K562 (cell line): ENCODE results near the gene LYPD6B. TPM values are rescaled to one million over a fixed set of nuclear protein-coding genes. Genes with fewer than 3 reads are reported as not detected.

ENCODE experiments used
- ATAC-seq: fragments of 200-7000 bp; cut with Tn5 transposase; 3 replicates; pipeline ENCODE4 v1.9.1; 2020; ENCODE audit warnings: moderate library complexity
- BruUV-seq: library from RNA; stranded (reverse); fragments of 400-500 nt; replicated peaks from 2 replicates; lab custom pipeline; 2021; lab: Mats Ljungman, UMichigan
- CTCF ChIA-PET: fragments of 300-600 bp; formaldehyde crosslinking; extraction: SDS; loops from one replicate; lab custom pipeline; 2021; ENCODE audit warnings: low intra/inter-chr PET ratio; lab: Yijun Ruan, JAX
- POLR2A ChIA-PET: fragments of 300-600, 350-650 bp; sonication (Branson Sonifier 250); formaldehyde crosslinking; extraction: SDS; loops from one replicate; lab custom pipeline; 2021; ENCODE audit warnings: antibody characterized with exemption, inconsistent platforms; lab: Yijun Ruan, JAX
- DNase-seq, 4 experiments: peaks; one replicate each; pipeline versions ENCODE4 v3.0.0 to v3.0.0-alpha.2; 2011 to 2018; ENCODE audit warnings: low spot score in 3 of 4, mixed read lengths in 3 of 4; ENCODE audit errors: extremely low read depth in 1 of 4
- FAIRE-seq: peaks from 2 replicates; lab custom pipeline; 2011; peaks lifted over from hg19 to GRCh38; lab: Jason Lieb, UNC
- H2AFZ ChIP-seq: 2 replicates; pipeline ENCODE4 v1.6.0; 2011; ENCODE audit warnings: low read depth, low read length, control low read depth, inconsistent platforms
- H3K27ac ChIP-seq: fragments of 200-600 bp; 3 replicates; pipeline ENCODE4 v1.8.0; 2011; ENCODE audit warnings: low read depth, mild to moderate bottlenecking, control low read depth, inconsistent platforms, low read length, moderate library complexity, mixed read lengths; ENCODE audit errors: extremely low read depth
- H3K27me3 ChIP-seq, 2 experiments: fragments of 300-600 bp in 1 of 2; 2 replicates in 1 of 2; 3 replicates in 1 of 2; pipeline versions ENCODE4 v1.6.0 to v1.8.0; 2011; ENCODE audit warnings: inconsistent platforms in 2 of 2, low read length in 2 of 2, mild to moderate bottlenecking in 1 of 2, mixed read lengths in 1 of 2, moderate library complexity in 1 of 2; ENCODE audit not compliant: control insufficient read depth in 2 of 2, insufficient read depth in 2 of 2
- H3K36me3 ChIP-seq: fragments of 300-600 bp; 3 replicates; pipeline ENCODE4 v1.8.0; 2011; ENCODE audit warnings: mild to moderate bottlenecking, low read length, inconsistent platforms; ENCODE audit not compliant: control insufficient read depth, insufficient read depth
- H3K4me1 ChIP-seq, 2 experiments: fragments of 200-600 bp in 1 of 2; replicated peaks in 1 of 2; 2 replicates in 1 of 2; 3 replicates in 1 of 2; pipeline versions ENCODE4 v1.5.1 to v1.8.0; 2011; ENCODE audit warnings: inconsistent platforms in 2 of 2, low read length in 2 of 2, mild to moderate bottlenecking in 1 of 2, mixed read lengths in 1 of 2, moderate library complexity in 1 of 2; ENCODE audit not compliant: control insufficient read depth in 2 of 2, insufficient read depth in 2 of 2
- H3K4me2 ChIP-seq: 2 replicates; pipeline ENCODE4 v1.6.1; 2011; ENCODE audit warnings: low read length, control low read depth, inconsistent platforms, mixed read lengths; ENCODE audit not compliant: insufficient read depth
- H3K4me3 ChIP-seq: fragments of 200-600 bp; sonication (generic), shearing (Covaris generic); 2 replicates; pipeline ENCODE4 v1.5.1; 2016; ENCODE audit warnings: control low read depth, inconsistent platforms
- H3K79me2 ChIP-seq: fragments of 200-600 bp; 3 replicates; pipeline ENCODE4 v1.8.0; 2011; ENCODE audit warnings: low read length, inconsistent platforms; ENCODE audit not compliant: control insufficient read depth, insufficient read depth
- H3K9ac ChIP-seq, 2 experiments: 2 replicates each; pipeline versions ENCODE4 v1.6.0 to v1.6.1; 2011; ENCODE audit warnings: low read depth in 2 of 2, low read length in 2 of 2, control low read depth in 1 of 2, inconsistent platforms in 1 of 2, mild to moderate bottlenecking in 1 of 2, mixed read lengths in 1 of 2; ENCODE audit not compliant: insufficient read depth in 1 of 2
- H3K9me1 ChIP-seq: one replicate; pipeline ENCODE4 v1.6.0; 2011; ENCODE audit warnings: inconsistent platforms, mild to moderate bottlenecking, low read length, moderate library complexity; ENCODE audit not compliant: control insufficient read depth, insufficient read depth
- H3K9me3 ChIP-seq: replicated peaks from 2 replicates; pipeline ENCODE4 v1.5.1; 2011; ENCODE audit warnings: low read depth, low read length, inconsistent platforms; ENCODE audit not compliant: control insufficient read depth, insufficient read depth
- H4K20me1 ChIP-seq: replicated peaks from 2 replicates; pipeline ENCODE4 v1.6.1; 2011; ENCODE audit warnings: low read length, inconsistent platforms, mixed read lengths; ENCODE audit not compliant: control insufficient read depth, insufficient read depth
- ARID2 ChIP-seq: fragments of 450-650 bp; IDR thresholded peaks from 2 replicates; pipeline ENCODE4 v1.6.1; 2017; ENCODE audit warnings: antibody characterized with exemption, mild to moderate bottlenecking
- CTCF ChIP-seq, 3 experiments: IDR thresholded peaks in 2 of 3; conservative IDR thresholded peaks in 1 of 3; 2 replicates each; pipeline ENCODE4 v1.5.1; 2011 to 2012; ENCODE audit warnings: low read length in 3 of 3, mild to moderate bottlenecking in 3 of 3, control low read depth in 2 of 3, improper control_type of control experiment in 1 of 3, inconsistent platforms in 1 of 3, low read depth in 1 of 3, mixed read lengths in 1 of 3, moderate library complexity in 1 of 3; ENCODE audit not compliant: insufficient read depth in 2 of 3
- DEAF1 ChIP-seq: fragments of 450-650 bp; formaldehyde crosslinking; IDR thresholded peaks from 2 replicates; pipeline ENCODE4 v1.4.0; 2020; ENCODE audit warnings: mild to moderate bottlenecking, moderate library complexity
- HMBOX1 ChIP-seq: sonication (generic); IDR thresholded peaks from 2 replicates; pipeline ENCODE4 v1.6.1; 2016
- JUND ChIP-seq, 2 experiments: IDR thresholded peaks; 2 replicates in 1 of 2; 3 replicates in 1 of 2; pipeline ENCODE4 v1.6.1; 2011; ENCODE audit warnings: borderline replicate concordance in 2 of 2, low read depth in 2 of 2, low read length in 2 of 2, improper control_type of control experiment in 1 of 2, missing biosample characterization in 1 of 2, missing genetic modification characterization in 1 of 2, missing genetic modification reagents in 1 of 2
- MAFK ChIP-seq: IDR thresholded peaks from 2 replicates; pipeline ENCODE4 v1.6.1; 2011; ENCODE audit warnings: low read length, improper control_type of control experiment
- MEF2A ChIP-seq: IDR thresholded peaks from 2 replicates; pipeline ENCODE4 v1.6.1; 2011; ENCODE audit warnings: low read depth, mild to moderate bottlenecking, low read length, moderate library complexity; ENCODE audit not compliant: control insufficient read depth
- NFIC ChIP-seq: fragments of 450-650 bp; IDR thresholded peaks from 2 replicates; pipeline ENCODE4 v1.6.1; 2017; ENCODE audit warnings: mild to moderate bottlenecking, inconsistent platforms
- NR3C1 ChIP-seq: sonication (generic); formaldehyde crosslinking; IDR thresholded peaks from 2 replicates; pipeline ENCODE4 v1.8.1; 2022; ENCODE audit warnings: missing genetic modification reagents
- RBFOX2 ChIP-seq: fragments of 200-400 bp; formaldehyde crosslinking; IDR thresholded peaks from 2 replicates; pipeline ENCODE4 v1.6.1; 2017; ENCODE audit warnings: low read depth, mild to moderate bottlenecking, low read length, moderate library complexity
- SFPQ ChIP-seq: fragments of 200-400 bp; formaldehyde crosslinking; IDR thresholded peaks from 2 replicates; pipeline ENCODE4 v1.6.1; 2017; ENCODE audit warnings: mild to moderate bottlenecking, low read depth, low read length, moderate library complexity
- SMAD4 ChIP-seq: fragments of 250-450 bp; sonication (Bioruptor Pico); conservative IDR thresholded peaks from 2 replicates; pipeline ENCODE4 v1.8.0; 2021; ENCODE audit warnings: inconsistent platforms, mild to moderate bottlenecking, moderate library complexity
- WGBS: fragments of 100-300 bp; shearing (Covaris generic); methylation state at CpG from one replicate; pipeline ENCODE4 v1.1.6; 2016; ENCODE audit warnings: low coverage, mixed read lengths; ENCODE audit not compliant: insufficient coverage; ENCODE audit errors: missing lambda C conversion rate; 5-methylcytosine and 5-hydroxymethylcytosine counted together
- in situ Hi-C: fragments of 300-500 bp; cut with MboI; formaldehyde crosslinking; loops from 4 replicates; pipeline ENCODE4 v1.15.0; 2018; ENCODE audit warnings: inconsistent platforms, mixed read lengths
- intact Hi-C: fragments of 100-400 bp; cut with micrococcal nuclease; formaldehyde crosslinking; loops from 2 replicates; pipeline ENCODE4 v1.14.2; 2022
- polyA plus RNA-seq, 8 experiments: library from polyadenylated mRNA; depleted of rRNA in 4 of 8; stranded (reverse) in 5 of 8; unstranded in 3 of 8; fragments of >200 nt; fragmentation: Nextera tagmentation in 2 of 8; fragmentation: Illumina TruSeq in 1 of 8; extraction: Ambion mirVana in 2 of 8; extraction: Trizol in 1 of 8; gene quantifications; 2 replicates each; pipeline versions ENCODE4 v1.2.1 to v1.2.3, GENCODE V29; 2011 to 2014; ENCODE audit warnings: inconsistent platforms in 1 of 8, missing spikeins in 1 of 8
- total RNA-seq, 7 experiments: library from RNA; depleted of rRNA in 6 of 7; stranded (reverse); fragments of >200 nt in 6 of 7; fragmentation: Illumina TruSeq in 2 of 7; extraction: Trizol in 2 of 7; gene quantifications; 2 replicates each; pipeline versions ENCODE4 v1.2.1 to v1.2.3, GENCODE V29; 2011 to 2021; ENCODE audit warnings: low replicate concordance in 1 of 7

The LYPD6B gene
- total and polyA plus RNA-seq, 9 of the 15 experiments (the other 6 are each of a cell fraction or from before 2014, with no cell fraction given), result not detected

- DNase-seq (peak; percentile 82 to 89 (median 87)), ATAC-seq (peak; percentile 94), FAIRE-seq (peak; percentile 95)
- H3K36me3 ChIP-seq, result no peaks in the 10 kb centered on the region
- H3K27me3 ChIP-seq, result peaks cover 2 to 10% of the 10 kb centered on the region in 2 experiments; a peak in 2 of 5 replicates
- H3K79me2 ChIP-seq, result no peaks in the 10 kb centered on the region
- no peaks in the 10 kb centered on the region for H3K9me1 ChIP-seq
- no peak overlapping the region for H3K4me3 ChIP-seq
- ChIA-PET CTCF (interaction anchor here (0.6 to 2.6 kb wide), 4 partner anchors 31 to 556 kb away, joined by 3 to 24 read pairs (median 4); no protein-coding TSS in a partner anchor), POLR2A (interaction anchor here (0.6 to 0.9 kb wide), 2 partner anchors 304 to 371 kb away, joined by 3 to 4 read pairs; no protein-coding TSS in a partner anchor)
- no peak overlapping the region for H3K9ac ChIP-seq
- H4K20me1 ChIP-seq, result no peaks in the 10 kb centered on the region; the same call in 1 of the 2 replicates
- no peak overlapping the region for H3K4me2 ChIP-seq
- no peaks in the 10 kb centered on the region for H3K9me3 ChIP-seq
- in situ Hi-C loops, result loop anchor here (5.0 kb wide), 1 partner anchor 545 kb away; no protein-coding TSS in a partner anchor
- BruUV-seq, result no TSS peak
- no peaks in the 10 kb centered on the region for H3K4me1 ChIP-seq
- 2% methylated on average over 14 of the region's 14 CpGs for WGBS
- intact Hi-C loops, result loop anchor here (1.0 to 2.0 kb wide), 2 partner anchors 295 to 544 kb away; no protein-coding TSS in a partner anchor
- no peak overlapping the region for H3K27ac ChIP-seq
- H2AFZ ChIP-seq, result no peak overlapping the region
- TF ChIP-seq ARID2, result 0 out of 2 replicates have a peak, but pooled peaks have one; percentile 9
- TF ChIP-seq DEAF1 (CRISPR knock-in tag), result peak; percentile 90
- no peak for TF ChIP-seq NR3C1 (CRISPR knock-in tag)
- TF ChIP-seq HMBOX1, result no peak
- no peak for TF ChIP-seq RBFOX2
- TF ChIP-seq JUND (IDR thresholded peaks at IDR 0.05; ENCODE audit: borderline replicate concordance, low read depth, low read length), result 0 out of 2 replicates have a peak, but pooled peaks have one; percentile 22
- TF ChIP-seq JUND (tag; IDR thresholded peaks at IDR 0.05; ENCODE audit: borderline replicate concordance, low read depth, low read length), result no peak
- TF ChIP-seq CTCF (IDR thresholded peaks at IDR 0.05 in 2 of 3, conservative IDR thresholded peaks at IDR 0.05 in 1 of 3; ENCODE audit: insufficient read depth in 2 of 3, low read depth in 1 of 3, low read length in 3 of 3), result peak; percentile 84 to 93 (median 91)
- TF ChIP-seq NFIC, result peak; percentile 14; the same call in 1 of the 2 replicates
- TF ChIP-seq SMAD4 (CRISPR knock-in tag), result no peak
- no peak for TF ChIP-seq MAFK
- no peak for TF ChIP-seq SFPQ
- TF ChIP-seq MEF2A, result peak; percentile 9; the same call in 1 of the 2 replicates
Observed at GRCh38 chr2:149017116-149017985, 21.1 kb upstream of the LYPD6B start.
